ENCODE measurements around the gene KLK1. TPM values are rescaled to one million over a fixed set of nuclear protein-coding genes. Genes with fewer than 3 reads are reported as not detected.

The KLK1 gene
- total and polyA plus RNA-seq, 8 donors: 4.1 to 55.0 (median 6.9) TPM; not detected in 3

GRCh38 chr19:50836543-50837195 lies 13.1 kb upstream of the KLK1 start:
- Histone ChIP-seq H3K27ac (no peak overlapping the region), H3K36me3 (no peaks in the 10 kb centered on the region), H3K9me3 (no peaks in the 10 kb centered on the region), H3K4me1 (peaks cover 7 to 16% (median 14%) of the 10 kb centered on the region in 4 donors), H3K27me3 (peaks cover 0 to 83% (median 28%) of the 10 kb centered on the region in 3 donors), H3K4me3 (peak overlapping the region in 1 of 4 donors; percentile 60)
- no peak for TF ChIP-seq POLR2A (IDR thresholded peaks at IDR 0.05)
- TF ChIP-seq CTCF (IDR thresholded peaks at IDR 0.05): no peak
- TF ChIP-seq EP300 (IDR thresholded peaks at IDR 0.05): no peak
- no peak for TF ChIP-seq POLR2AphosphoS5 (IDR thresholded peaks at IDR 0.05)
- no peak for DNase-seq
- intact Hi-C loops (cut with DNase I; ENCODE audit: low total_unique reads): no loop called here
- WGBS, 5 donors: 44 to 52% (median 47%) methylated on average over 19 of the region's 19 CpGs

DNA sequence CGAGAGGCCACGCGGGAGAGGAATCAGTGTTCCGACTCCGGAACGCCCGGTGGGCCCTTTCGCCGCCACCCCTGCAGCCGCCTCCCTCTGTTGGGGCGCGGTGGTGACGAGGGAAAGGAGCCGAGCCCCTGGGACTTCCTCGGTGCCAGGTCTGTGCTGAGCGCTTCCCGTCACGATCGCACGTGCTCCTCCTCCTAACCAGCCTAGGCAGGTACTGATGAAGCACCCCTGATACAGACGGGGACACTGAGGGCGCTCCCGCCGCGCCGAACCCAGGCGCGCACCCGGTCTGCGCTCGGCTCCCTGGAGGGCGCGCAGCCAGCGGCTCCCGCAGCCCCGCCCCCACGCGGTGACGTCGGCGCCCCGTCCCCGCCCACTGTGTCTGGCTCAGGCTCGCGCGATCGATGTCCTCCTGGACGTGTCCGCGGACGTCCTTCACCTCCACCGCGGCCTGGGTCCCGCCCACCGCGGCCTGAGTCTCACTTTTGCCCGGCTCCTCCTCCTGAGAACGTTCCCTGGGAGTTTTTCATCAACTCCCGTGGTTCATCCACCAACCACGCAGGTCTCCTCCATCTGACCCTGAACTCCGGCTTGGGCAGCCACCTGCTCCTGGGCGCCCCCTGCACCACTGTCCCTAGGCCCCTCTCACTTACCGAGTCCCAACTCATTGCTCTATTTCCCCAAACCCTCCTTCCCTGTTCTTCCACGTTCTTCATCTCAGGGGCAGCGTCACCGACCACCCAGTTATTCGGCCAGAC lies 12.4 kb upstream of the KLK1 start:
- Histone ChIP-seq H3K36me3 (no peaks in the 10 kb centered on the region), H3K4me3 (peak overlapping the region; percentile 47 to 60 (median 56)), H3K27me3 (peaks cover 4 to 90% (median 28%) of the 10 kb centered on the region in 3 donors), H3K4me1 (peaks cover 7 to 16% (median 14%) of the 10 kb centered on the region in 4 donors), H3K27ac (peak overlapping the region in 1 of 5 donors; percentile 2), H3K9me3 (no peaks in the 10 kb centered on the region)
- WGBS, 5 donors: 2 to 5% (median 4%) methylated on average over 41 to 67 of the region's 67 CpGs
- peak; percentile 78 to 93 for DNase-seq
- intact Hi-C loops (cut with DNase I; ENCODE audit: low total_unique reads): no loop called here
- TF ChIP-seq CTCF (IDR thresholded peaks at IDR 0.05) (no peak), POLR2AphosphoS5 (IDR thresholded peaks at IDR 0.05) (peak in 1 of 3 donors; percentile 46)

- peak overlapping the region in 1 of 5 donors; percentile 2 for H3K27ac ChIP-seq
- H3K27me3 ChIP-seq: peaks cover 4 to 94% (median 28%) of the 10 kb centered on the region in 3 donors
- no peak for DNase-seq
- intact Hi-C loops (cut with DNase I; ENCODE audit: low total_unique reads): no loop called here
- 28 to 31% (median 29%) methylated on average over 12 to 13 of the region's 13 CpGs for WGBS, 5 donors
- H3K9me3 ChIP-seq: no peaks in the 10 kb centered on the region
- peak overlapping the region; percentile 47 to 60 (median 56) for H3K4me3 ChIP-seq
- TF ChIP-seq EP300 (IDR thresholded peaks at IDR 0.05) (no peak), POLR2A (IDR thresholded peaks at IDR 0.05) (no peak), POLR2AphosphoS5 (IDR thresholded peaks at IDR 0.05) (no peak), CTCF (IDR thresholded peaks at IDR 0.05) (no peak)
- H3K4me1 ChIP-seq: peaks cover 7 to 16% (median 14%) of the 10 kb centered on the region in 4 donors
- H3K36me3 ChIP-seq: no peaks in the 10 kb centered on the region
Observed at GRCh38 chr19:50835103-50835784, 11.7 kb upstream of the KLK1 start.

GRCh38 chr19:50833802-50834167 lies 10.2 kb upstream of the KLK1 start:
- H3K27me3 ChIP-seq: peaks cover 4 to 95% (median 28%) of the 10 kb centered on the region in 3 donors
- WGBS, 5 donors: 90 to 97% (median 95%) methylated on average over 6 of the region's 6 CpGs
- intact Hi-C loops (cut with DNase I; ENCODE audit: low total_unique reads): no loop called here
- no peak overlapping the region for H3K4me3 ChIP-seq
- H3K27ac ChIP-seq: no peak overlapping the region
- H3K4me1 ChIP-seq: peaks cover 7 to 16% (median 14%) of the 10 kb centered on the region in 4 donors
- no peaks in the 10 kb centered on the region for H3K9me3 ChIP-seq
- no peak for DNase-seq
- H3K36me3 ChIP-seq: no peaks in the 10 kb centered on the region
- no peak for TF ChIP-seq EP300 (IDR thresholded peaks at IDR 0.05)
- no peak for TF ChIP-seq POLR2AphosphoS5 (IDR thresholded peaks at IDR 0.05)
- TF ChIP-seq CTCF (IDR thresholded peaks at IDR 0.05): no peak
- TF ChIP-seq POLR2A (IDR thresholded peaks at IDR 0.05): no peak

Data from stomach (tissue), 9 donors.